HG03571 (cell line): ENCODE measurements around the gene FBN3.

Experiments used
- ATAC-seq: cut with Tn5 transposase; IDR thresholded peaks from one replicate; pipeline ENCODE4 v1.9.1; 2021; ENCODE audit not compliant: unreplicated experiment

The FBN3 gene

GRCh38 chr19:8148410-8149260, 757 bp downstream of the FBN3 start:
- ATAC-seq, result no peak

GRCh38 chr19:8148088-8148409, 1.3 kb downstream of the FBN3 start:
- no peak for ATAC-seq

DNA sequence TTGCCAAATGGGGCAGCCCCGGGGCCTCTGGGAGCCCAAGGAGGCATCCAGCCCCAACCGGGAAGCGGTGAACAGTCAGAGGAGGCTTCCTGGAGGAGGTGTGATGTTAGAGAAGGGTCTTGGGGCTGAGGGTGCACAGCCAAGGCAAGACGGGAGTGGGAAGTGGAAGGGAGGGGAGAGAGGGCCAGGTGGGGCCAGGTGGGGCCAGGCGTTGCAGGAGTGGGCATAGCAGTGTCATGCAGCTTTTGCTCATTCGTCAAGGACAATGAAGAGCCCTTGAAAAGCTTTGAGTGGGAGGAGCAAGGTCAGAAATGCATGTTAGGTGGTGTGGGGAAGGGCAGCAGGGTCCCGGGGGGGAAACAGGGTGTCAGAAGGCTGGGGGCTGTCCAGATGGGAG, 1.8 kb downstream of the FBN3 start:
- ATAC-seq, result no peak

GRCh38 chr19:8146877-8147581, 2.4 kb downstream of the FBN3 start:
- ATAC-seq, result no peak

GRCh38 chr19:8144273-8144995, 5.0 kb downstream of the FBN3 start:
- no peak for ATAC-seq

- no peak for ATAC-seq
These were observed 6.4 kb downstream of the FBN3 start for GRCh38 chr19:8143041-8143440.

DNA sequence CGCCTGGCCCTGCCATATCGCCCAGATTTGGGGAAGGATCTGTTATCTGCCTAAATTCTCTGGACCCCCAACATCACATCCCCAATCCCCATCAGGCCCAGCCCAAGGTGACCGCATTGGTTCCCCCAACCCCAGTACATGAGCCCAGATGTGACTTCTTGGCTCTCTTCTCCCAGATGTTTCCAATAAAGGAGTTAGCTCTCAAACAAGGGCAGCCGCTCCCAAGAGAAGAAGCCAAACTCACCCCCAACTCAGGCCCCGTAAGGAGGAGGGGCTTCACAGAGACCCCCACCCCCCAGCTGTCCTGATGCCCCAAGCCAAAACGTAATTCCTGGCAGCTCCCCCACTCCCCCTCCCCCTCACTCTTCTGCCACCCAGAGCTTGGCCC, 6.9 kb downstream of the FBN3 start:
- no peak for ATAC-seq

- ATAC-seq, result no peak
These were observed 7.5 kb downstream of the FBN3 start for GRCh38 chr19:8141726-8142512.

DNA sequence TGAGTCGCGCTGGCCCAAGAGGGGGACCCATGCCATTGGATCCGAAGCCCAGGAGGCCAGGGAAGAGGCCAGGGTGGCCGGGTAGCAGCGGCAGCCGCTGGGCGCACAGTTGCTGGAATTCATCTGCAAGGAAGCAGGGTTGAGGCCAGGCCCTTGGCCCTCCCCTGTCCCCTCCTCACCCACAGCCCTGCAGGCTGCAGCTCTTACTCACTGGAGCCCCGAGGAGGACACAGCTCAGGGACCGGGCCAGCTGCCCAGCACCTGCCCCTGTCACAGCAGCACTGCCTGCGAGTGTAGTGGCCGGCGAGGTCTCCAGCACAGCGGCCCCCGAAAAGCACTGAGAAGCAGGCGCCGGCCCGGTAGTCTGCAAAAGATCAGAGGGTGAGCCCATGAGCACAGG, 11.2 kb downstream of the FBN3 start:
- no peak for ATAC-seq

DNA sequence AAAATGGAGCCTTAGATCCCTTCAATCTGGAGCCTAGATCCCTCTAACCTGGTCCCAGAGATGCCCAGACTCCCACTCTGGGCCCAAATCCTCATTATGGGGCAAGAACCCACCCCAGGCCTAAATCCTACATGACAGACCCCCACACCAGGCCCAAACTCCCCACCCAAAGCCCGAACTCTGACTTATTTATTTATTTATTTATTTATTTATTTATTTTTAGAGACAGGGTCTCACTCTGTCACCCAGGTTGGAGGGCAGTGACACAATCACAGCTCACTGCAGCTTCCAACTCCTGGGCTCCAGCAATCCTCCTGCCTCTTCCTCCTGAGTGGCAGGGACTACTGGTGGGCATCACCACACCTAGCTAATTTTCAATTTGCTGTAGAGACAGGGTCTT, 12.0 kb downstream of the FBN3 start:
- no peak for ATAC-seq

GRCh38 chr19:8135946-8136618, 13.3 kb downstream of the FBN3 start:
- ATAC-seq, result no peak

- ATAC-seq, result no peak
These were observed 16.4 kb downstream of the FBN3 start for GRCh38 chr19:8132858-8133458.

GRCh38 chr19:8131517-8131916, 17.9 kb downstream of the FBN3 start:
- no peak for ATAC-seq

DNA sequence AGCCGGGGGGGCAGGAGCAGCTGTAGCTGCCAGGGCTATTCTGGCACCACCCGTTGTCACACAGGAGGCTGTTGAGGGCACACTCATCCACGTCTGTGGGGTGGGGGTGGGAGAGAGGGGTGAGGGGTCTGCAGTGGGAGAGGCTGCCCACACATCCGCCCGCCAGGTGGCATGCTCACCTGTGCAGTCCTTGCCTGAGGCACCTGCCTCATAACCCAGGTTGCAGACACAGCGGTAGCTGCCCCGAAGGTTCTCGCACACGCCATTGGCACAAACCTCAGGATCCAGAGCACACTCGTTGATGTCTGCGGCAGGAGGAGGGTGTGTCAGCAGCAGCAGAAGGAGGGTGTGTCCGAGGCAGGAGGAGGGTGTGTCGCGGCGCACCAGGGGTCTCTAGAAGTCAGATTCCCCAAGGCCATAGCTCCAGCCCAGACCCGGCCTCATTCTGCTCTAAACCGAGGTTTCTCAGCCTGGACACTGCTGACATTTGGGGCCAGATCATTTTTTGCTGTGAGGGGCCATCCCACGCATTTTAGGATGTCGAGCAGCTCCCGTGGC, 20.3 kb downstream of the FBN3 start:
- no peak for ATAC-seq

DNA sequence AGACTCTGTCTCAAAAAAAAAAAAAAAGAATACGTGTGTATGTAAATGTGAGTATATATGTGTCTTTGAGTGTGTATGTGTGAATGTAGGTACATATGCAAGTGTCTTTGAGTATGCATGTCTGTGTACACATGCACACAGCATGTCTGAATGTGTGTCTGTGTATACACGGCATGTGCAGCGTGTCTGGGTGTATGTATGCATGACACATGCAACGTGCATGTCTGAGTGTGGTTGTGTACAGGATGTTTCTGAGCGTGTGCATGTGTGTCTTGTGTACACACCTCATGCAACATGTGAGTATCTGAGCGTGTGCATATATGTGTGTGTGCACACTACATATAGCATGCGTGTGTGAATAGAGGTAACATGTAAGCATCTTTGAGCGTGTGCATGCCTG, 20.8 kb downstream of the FBN3 start:
- ATAC-seq, result no peak

GRCh38 chr19:8127311-8127710, 22.1 kb downstream of the FBN3 start:
- ATAC-seq, result no peak

DNA sequence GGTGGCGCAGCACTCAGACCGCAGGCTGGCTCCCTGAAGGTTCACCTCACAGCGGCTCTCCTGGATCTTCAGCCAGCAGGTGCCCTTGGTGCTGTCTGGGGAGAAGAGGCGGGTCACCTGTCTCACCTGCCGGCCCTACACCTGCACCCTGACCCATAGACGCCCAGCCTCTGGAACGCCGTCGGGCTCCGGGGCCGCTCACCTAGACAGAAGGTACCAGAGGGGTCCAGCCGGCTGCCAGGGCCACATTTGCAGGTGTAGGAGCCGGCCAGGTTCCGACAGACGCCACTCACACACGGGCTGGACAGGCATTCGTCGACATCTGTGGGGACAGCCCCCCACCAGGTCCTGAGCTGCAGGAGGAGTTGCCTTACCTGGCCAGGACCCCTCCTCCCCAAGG, 22.9 kb downstream of the FBN3 start:
- ATAC-seq, result no peak

GRCh38 chr19:8126008-8126407, 23.4 kb downstream of the FBN3 start:
- no peak for ATAC-seq

DNA sequence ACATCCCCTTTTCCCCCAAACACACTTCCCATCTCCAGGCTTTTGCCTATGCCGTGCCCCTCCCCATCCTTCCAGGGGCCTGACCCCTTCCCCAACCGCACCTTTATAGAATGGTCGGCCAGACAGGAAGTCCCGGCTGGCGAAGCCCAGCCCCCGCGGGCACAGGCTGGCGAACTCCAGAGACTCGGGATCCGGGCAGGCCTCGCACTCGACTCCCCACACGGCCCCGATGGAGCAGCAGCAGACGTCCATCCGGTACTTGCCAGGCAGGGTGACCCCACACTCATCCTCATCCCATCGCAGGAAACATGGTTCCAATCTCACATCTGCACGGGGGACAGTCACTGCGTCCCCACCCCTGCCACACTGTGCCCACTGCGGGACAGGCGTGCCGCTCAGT, 25.7 kb downstream of the FBN3 start:
- ATAC-seq, result no peak
